GM12801 (cell line): ENCODE measurements around the gene LYPD6B.

Experiments used
- CTCF ChIP-seq: IDR thresholded peaks from one replicate; pipeline ENCODE4 v1.5.1; 2011; ENCODE audit warnings: control low read depth; ENCODE audit not compliant: insufficient read length; ENCODE audit errors: extremely low read depth

The LYPD6B gene

GRCh38 chr2:149038442-149039212 lies at the start of gene LYPD6B:
TSS of gene LYPD6B (plus strand) at chr2:149038699. CDS start at chr2:149130949, 92,250 bp downstream.
- TF ChIP-seq CTCF, result no peak

- no peak for TF ChIP-seq CTCF
Measured at GRCh38 chr2:148989882-148990493, 48.5 kb upstream of the LYPD6B start.

GRCh38 chr2:148990968-148991367 lies 47.5 kb upstream of the LYPD6B start:
- no peak for TF ChIP-seq CTCF

- no peak for TF ChIP-seq CTCF
Measured at GRCh38 chr2:148992448-148992847, 46.1 kb upstream of the LYPD6B start.

GRCh38 chr2:148993351-148993750 lies 45.1 kb upstream of the LYPD6B start:
- TF ChIP-seq CTCF, result no peak

- no peak for TF ChIP-seq CTCF
Measured at GRCh38 chr2:148994341-148994740, 44.2 kb upstream of the LYPD6B start.

GRCh38 chr2:148996805-148997204 lies 41.7 kb upstream of the LYPD6B start:
- TF ChIP-seq CTCF, result no peak
